WTC11 (cell line): Measurements from ENCODE around the gene CCDC121. TPM values are rescaled to one million over a fixed set of nuclear protein-coding genes. Genes with fewer than 3 reads are reported as not detected.
A peak's percentile ranks its signal among the peaks of the same experiment; 100 is the strongest.

Experiments used
- ATAC-seq: fragments of 200-7000 bp; cut with Tn5 transposase; 2 replicates; pipeline ENCODE4 v1.10.0; 2021; ENCODE audit warnings: mild to moderate bottlenecking, moderate library complexity
- Bru-seq: library from RNA; stranded (reverse); fragments of 400-500 nt; gene quantifications from one replicate; lab custom pipeline; 2021; lab: Mats Ljungman, UMichigan
- CTCF ChIA-PET: fragments of 300-600 bp; sonication (Branson Sonifier 250); formaldehyde crosslinking; loops from one replicate; lab custom pipeline; 2021; ENCODE audit warnings: antibody characterized with exemption; lab: Charles Lee
- POLR2A ChIA-PET: fragments of 350-600 bp; sonication (Branson Sonifier 250); formaldehyde crosslinking; loops from one replicate; lab custom pipeline; 2021; ENCODE audit warnings: antibody characterized with exemption; lab: Charles Lee
- DNase-seq: peaks from one replicate; pipeline ENCODE4 v3.0.0; 2021; ENCODE audit warnings: low spot score
- H3K27ac Mint-ChIP-seq: 2 replicates; pipeline ENCODE4 v1.8.0; 2021; ENCODE audit warnings: mixed read lengths
- H3K27me3 Mint-ChIP-seq: 2 replicates; pipeline ENCODE4 v1.8.0; 2021; ENCODE audit warnings: low read depth, mild to moderate bottlenecking, moderate library complexity, mixed read lengths
- H3K36me3 Mint-ChIP-seq: 2 replicates; pipeline ENCODE4 v1.8.0; 2021; ENCODE audit warnings: mixed read lengths
- H3K4me1 Mint-ChIP-seq: 2 replicates; pipeline ENCODE4 v1.8.0; 2022; ENCODE audit warnings: mixed read lengths
- H3K4me3 Mint-ChIP-seq: 2 replicates; pipeline ENCODE4 v1.8.0; 2021; ENCODE audit warnings: mild to moderate bottlenecking, moderate library complexity, mixed read lengths
- H3K9me3 Mint-ChIP-seq: 2 replicates; pipeline ENCODE4 v1.8.0; 2021; ENCODE audit warnings: mixed read lengths
- CREB1 ChIP-seq: sonication (generic); formaldehyde crosslinking; IDR thresholded peaks from 2 replicates; pipeline ENCODE4 v1.8.0; 2023; ENCODE audit warnings: mild to moderate bottlenecking, missing genetic modification reagents
- E2F1 ChIP-seq: sonication (generic); formaldehyde crosslinking; IDR thresholded peaks from 2 replicates; pipeline ENCODE4 v1.8.0; 2022; ENCODE audit warnings: mild to moderate bottlenecking, missing genetic modification reagents
- ESRRA ChIP-seq: sonication (generic); formaldehyde crosslinking; IDR thresholded peaks from 2 replicates; pipeline ENCODE4 v1.8.1; 2022; ENCODE audit warnings: mild to moderate bottlenecking, missing genetic modification reagents, borderline replicate concordance
- FOXK1 ChIP-seq: sonication (generic); formaldehyde crosslinking; IDR thresholded peaks from 2 replicates; pipeline ENCODE4 v1.8.0; 2022; ENCODE audit warnings: mild to moderate bottlenecking, moderate library complexity, missing genetic modification reagents
- FOXP4 ChIP-seq: sonication (generic); formaldehyde crosslinking; IDR thresholded peaks from 2 replicates; pipeline ENCODE4 v1.8.0; 2022; ENCODE audit warnings: mild to moderate bottlenecking, missing genetic modification reagents
- GABPB1 ChIP-seq: sonication (generic); formaldehyde crosslinking; IDR thresholded peaks from 2 replicates; pipeline ENCODE4 v1.8.1; 2023; ENCODE audit warnings: mild to moderate bottlenecking, missing genetic modification reagents
- GRHL2 ChIP-seq: fragments of 250-450 bp; sonication (Bioruptor Pico); IDR thresholded peaks from 2 replicates; pipeline ENCODE4 v1.8.0; 2022; ENCODE audit warnings: mild to moderate bottlenecking, moderate library complexity; ENCODE audit not compliant: insufficient replicate concordance, severe bottlenecking
- IRF1 ChIP-seq: sonication (generic); formaldehyde crosslinking; IDR thresholded peaks from 2 replicates; pipeline ENCODE4 v1.8.0; 2023; ENCODE audit warnings: missing genetic modification reagents
- NFE2L1 ChIP-seq: sonication (generic); formaldehyde crosslinking; IDR thresholded peaks from 2 replicates; pipeline ENCODE4 v1.8.1; 2023; ENCODE audit warnings: missing genetic modification reagents
- OVOL2 ChIP-seq: fragments of 250-450 bp; sonication (Bioruptor Pico); IDR thresholded peaks from 2 replicates; pipeline ENCODE4 v1.9.0; 2021; ENCODE audit warnings: mild to moderate bottlenecking, borderline replicate concordance
- RELA ChIP-seq: sonication (generic); formaldehyde crosslinking; IDR thresholded peaks from 2 replicates; pipeline ENCODE4 v1.8.1; 2022; ENCODE audit warnings: missing genetic modification reagents, mild to moderate bottlenecking, borderline replicate concordance
- RORB ChIP-seq: fragments of 250-450 bp; sonication (Bioruptor Pico); IDR thresholded peaks from 2 replicates; pipeline ENCODE4 v1.9.0; 2021; ENCODE audit warnings: mild to moderate bottlenecking
- SP1 ChIP-seq: sonication (generic); formaldehyde crosslinking; conservative IDR thresholded peaks from 2 replicates; pipeline ENCODE4 v1.8.1; 2022; ENCODE audit warnings: missing genetic modification reagents
- ZBTB43 ChIP-seq: sonication (generic); formaldehyde crosslinking; IDR thresholded peaks from 2 replicates; pipeline ENCODE4 v1.8.1; 2023; ENCODE audit warnings: mild to moderate bottlenecking, missing genetic modification reagents
- ZNF219 ChIP-seq: sonication (generic); formaldehyde crosslinking; IDR thresholded peaks from 2 replicates; pipeline ENCODE4 v1.8.0; 2023; ENCODE audit warnings: missing genetic modification reagents, mild to moderate bottlenecking, borderline replicate concordance
- ZNF396 ChIP-seq: fragments of 250-450 bp; sonication (Bioruptor Pico); IDR thresholded peaks from 2 replicates; pipeline ENCODE4 v1.8.0; 2021; ENCODE audit warnings: mild to moderate bottlenecking, moderate library complexity, borderline replicate concordance
- ZNF416 ChIP-seq: fragments of 250-450 bp; sonication (Bioruptor Pico); IDR thresholded peaks from 2 replicates; pipeline ENCODE4 v1.9.0; 2021; ENCODE audit warnings: mild to moderate bottlenecking, inconsistent platforms
- ZNF425 ChIP-seq: fragments of 250-450 bp; sonication (Bioruptor Pico); conservative IDR thresholded peaks from 2 replicates; pipeline ENCODE4 v1.9.0; 2021; ENCODE audit warnings: mild to moderate bottlenecking
- ZNF532 ChIP-seq: fragments of 250-450 bp; sonication (Bioruptor Pico); IDR thresholded peaks from 2 replicates; pipeline ENCODE4 v1.9.0; 2021; ENCODE audit warnings: mild to moderate bottlenecking, borderline replicate concordance
- ZSCAN18 ChIP-seq: fragments of 250-450 bp; sonication (Bioruptor Pico); IDR thresholded peaks from 2 replicates; pipeline ENCODE4 v2.1.2; 2022; ENCODE audit warnings: mild to moderate bottlenecking, moderate library complexity
- long read RNA-seq, 3 experiments: library from RNA in 1 of 3; library from capped mRNA in 1 of 3; library from polyadenylated mRNA in 1 of 3; unstranded in 2 of 3; stranded (forward) in 1 of 3; transcript quantifications; one replicate each; pipeline ENCODE4 v2.0.0, GENCODE V29; 2021
- total RNA-seq: library from RNA; stranded (reverse); gene quantifications from 3 replicates; pipeline ENCODE4 v1.2.3, GENCODE V29; 2021

The CCDC121 gene
- 1.9 to 2.9 TPM (median 2.0 TPM) in 3 replicates for total RNA-seq
- Bru-seq, nascent RNA, result percentile 75 among the genes with signal in this experiment
- long read RNA-seq, experiment 1, partial matches to known transcripts, result 0 of 8 reads
- long read RNA-seq, experiment 1, other reads (novel, unspliced or antisense), result 0 of 8 reads
- long read RNA-seq, experiment 2, partial matches to known transcripts, result 1 of 3 reads
- long read RNA-seq, experiment 2, other reads (novel, unspliced or antisense), result 0 of 3 reads
- long read RNA-seq, experiment 3, partial matches to known transcripts, result 0 of 7 reads
- long read RNA-seq, experiment 3, other reads (novel, unspliced or antisense), result 1 of 7 reads

- H3K27me3 Mint-ChIP-seq, result no peaks in the 10 kb centered on the region
- no peaks in the 10 kb centered on the region for H3K9me3 Mint-ChIP-seq
- DNase-seq, result peak; percentile 83
- ATAC-seq, result peak; percentile 99
- no peak within 1 kb of the TSS for H3K27ac Mint-ChIP-seq
- ChIA-PET CTCF (interaction anchor here (0.9 to 1.2 kb wide), 2 partner anchors 55 to 257 kb away, joined by 3 read pairs; no protein-coding TSS in a partner anchor), POLR2A (interaction anchor here (1.0 to 1.4 kb wide), 2 partner anchors 221 to 249 kb away, joined by 3 read pairs; partner anchors contain the start of gene ZNF513)
- peaks cover 9% of the 10 kb centered on the region for H3K4me1 Mint-ChIP-seq
- peaks cover 26% of the 10 kb centered on the region for H3K36me3 Mint-ChIP-seq
- no peak within 1 kb of the TSS for H3K4me3 Mint-ChIP-seq
- TF ChIP-seq E2F1 (CRISPR knock-in tag) (peak; percentile 47; the same call in 1 of the 2 replicates), RELA (CRISPR knock-in tag) (no peak), ESRRA (no peak), ZNF532 (CRISPR knock-in tag) (peak; percentile 34; the same call in 1 of the 2 replicates), ZNF396 (CRISPR knock-in tag) (no peak), GRHL2 (CRISPR knock-in tag) (no peak), OVOL2 (CRISPR knock-in tag) (no peak), NFE2L1 (CRISPR knock-in tag) (peak; percentile 86; the same call in 1 of the 2 replicates), ZNF219 (CRISPR knock-in tag) (no peak), ZNF425 (no peak), IRF1 (peak; percentile 40; the same call in 1 of the 2 replicates), FOXP4 (CRISPR knock-in tag) (peak; percentile 72; the same call in 1 of the 2 replicates), ZNF416 (peak; percentile 44; the same call in 1 of the 2 replicates), ZBTB43 (peak; percentile 79; the same call in 1 of the 2 replicates), RORB (CRISPR knock-in tag) (no peak), SP1 (CRISPR knock-in tag) (peak; percentile 95), GABPB1 (CRISPR knock-in tag) (peak; percentile 91), FOXK1 (CRISPR knock-in tag) (peak; percentile 95), CREB1 (CRISPR knock-in tag) (peak; percentile 78; the same call in 1 of the 2 replicates), ZSCAN18 (CRISPR knock-in tag) (no peak)
Observed at GRCh38 chr2:27628767-27629709, at the start of gene CCDC121, which contains the start of gene GPN1. Gene CCDC121 (minus strand): TSS chr2:27629012. CDS start chr2:27627799, 1,213 bp downstream. Gene GPN1 (plus strand): TSS chr2:27629050. CDS start chr2:27629059, 9 bp downstream.
